Sigmoid colon (tissue), 4 donors: Measurements from ENCODE around the gene ANKRD13C.
"Not testable (repeated sequence)": the region's sequence is repeated elsewhere in the genome, so short reads cannot be mapped to it uniquely, and the experiment has no call there.

Source experiments
- CTCF ChIP-seq, 4 experiments: fragments of 450-650 bp in 3 of 4; fragments of 200-600 bp in 1 of 4; IDR thresholded peaks; one replicate each; pipeline ENCODE4 v1.5.1; 2016 to 2019; ENCODE audit warnings: antibody characterized with exemption in 4 of 4, mild to moderate bottlenecking in 3 of 4, moderate library complexity in 2 of 4
- EP300 ChIP-seq, 4 donors: sonication (generic); formaldehyde crosslinking; IDR thresholded peaks; one replicate each; pipeline ENCODE4 v1.6.1; 2017; ENCODE audit warnings: antibody characterized with exemption in 4 of 4
- POLR2A ChIP-seq, 2 donors: fragments of 450-650 bp; IDR thresholded peaks; one replicate each; pipeline ENCODE4 v1.6.1; 2016; ENCODE audit warnings: antibody characterized with exemption in 2 of 2, mild to moderate bottlenecking in 2 of 2, moderate library complexity in 2 of 2
- POLR2AphosphoS5 ChIP-seq, 4 donors: sonication (generic); formaldehyde crosslinking; IDR thresholded peaks; one replicate each; pipeline ENCODE4 v1.6.1; 2017; ENCODE audit warnings: antibody characterized with exemption in 4 of 4

DNA sequence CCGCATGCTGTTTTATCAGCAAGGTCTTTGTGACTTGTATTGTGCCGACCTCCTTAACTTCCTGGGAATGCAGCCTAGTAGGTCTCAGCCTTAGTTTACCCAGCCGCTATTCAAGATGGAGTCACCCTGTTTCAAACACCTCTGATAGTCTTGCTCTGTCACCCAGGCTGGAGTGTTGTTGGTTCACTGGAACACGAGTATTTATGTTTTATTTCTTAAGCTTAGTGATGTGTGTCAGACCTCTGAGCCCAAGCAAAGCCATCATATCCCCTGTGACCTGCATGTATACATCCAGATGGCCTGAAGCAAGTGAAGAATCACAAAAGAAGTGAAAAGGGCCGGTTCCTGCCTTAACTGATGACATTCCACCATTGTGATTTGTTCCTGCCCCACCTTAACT is 12.9 kb upstream of the ANKRD13C start:
- TF ChIP-seq CTCF, POLR2A, EP300, POLR2AphosphoS5 (IDR thresholded peaks at IDR 0.05): not testable (repeated sequence)
